T-helper 2 cell treated with Interferon-gamma antibody and Interleukin-4, amounts not matched to agents 100 ng/mL and 5 ng/mL, for 36 hours (primary cell): Measurements from ENCODE around the gene PRDM8. TPM values are rescaled to one million over a fixed set of nuclear protein-coding genes. Genes with fewer than 3 reads are reported as not detected.

Experiments
- total RNA-seq: library from RNA; stranded (reverse); gene quantifications from 2 replicates; pipeline ENCODE4 v1.2.3, GENCODE V29; 2022

Gene PRDM8
- total RNA-seq, 1 donor from 2014 or later, result 6.1 TPM

Other genes starting within 250 kb of the PRDM8 start
- 26.5 and 30.3 TPM in 2 replicates for gene ANTXR2, start 124.3 kb upstream of the PRDM8 start, total RNA-seq
- gene FGF5, start 69.2 kb downstream of the PRDM8 start, total RNA-seq, result not detected in 2 replicates
- gene CFAP299, start 138.2 kb downstream of the PRDM8 start, total RNA-seq, result not detected in 2 replicates